Psoas muscle (tissue), 8 donors: ENCODE data around the gene NRF1. TPM values are rescaled to one million over a fixed set of nuclear protein-coding genes. Genes with fewer than 3 reads are reported as not detected.
"Not testable (repeated sequence)": the region's sequence is repeated elsewhere in the genome, so short reads cannot be mapped to it uniquely, and the experiment has no call there.

ENCODE experiments used
- ATAC-seq, 4 donors: fragments of 200-7000 bp; cut with Tn5 transposase; one replicate each; pipeline ENCODE4 v1.9.1; 2020; ENCODE audit warnings: moderate library complexity in 3 of 4, mild to moderate bottlenecking in 2 of 4
- DNase-seq, 2 donors: peaks; one replicate each; pipeline ENCODE4 v3.0.0-alpha.2; 2020
- H3K27ac ChIP-seq: fragments of 200-600 bp; one replicate; pipeline ENCODE4 v1.8.0; 2022
- H3K27me3 ChIP-seq, 3 donors: fragments of 200-600 bp in 1 of 3; one replicate each; pipeline versions ENCODE4 v1.6.1 to v1.8.0; 2013 to 2022; ENCODE audit warnings: low read length in 2 of 3, mild to moderate bottlenecking in 2 of 3, moderate library complexity in 1 of 3; ENCODE audit not compliant: insufficient read depth in 3 of 3
- H3K36me3 ChIP-seq, 2 donors: fragments of 200-600 bp in 1 of 2; one replicate each; pipeline versions ENCODE4 v1.6.1 to v1.8.0; 2013 to 2022; ENCODE audit warnings: low read depth in 1 of 2, mild to moderate bottlenecking in 1 of 2, moderate library complexity in 1 of 2; ENCODE audit not compliant: insufficient read depth in 1 of 2
- H3K4me1 ChIP-seq: fragments of 200-600 bp; one replicate; pipeline ENCODE4 v1.8.0; 2022
- H3K4me3 ChIP-seq: fragments of 200-600 bp; one replicate; pipeline ENCODE4 v1.8.0; 2022; ENCODE audit warnings: mild to moderate bottlenecking
- H3K9me3 ChIP-seq: fragments of 200-600 bp; one replicate; pipeline ENCODE4 v1.8.0; 2022
- WGBS, 3 donors: extraction: QIAGEN DNeasy Blood & Tissue Kit; methylation state at CpG; one replicate each; pipeline versions ENCODE4 v1.1.6 to v1.1.7; 2013; 5-methylcytosine and 5-hydroxymethylcytosine counted together
- intact Hi-C, 2 donors: fragments of 100-400 bp; cut with DNase I; formaldehyde crosslinking; loops; one replicate each; pipeline versions ENCODE4 v1.11.0 to v1.14.2; 2022
- polyA plus RNA-seq, 3 donors: library from polyadenylated mRNA; stranded (reverse); fragments of 200-250 nt; gene quantifications; one replicate each; pipeline ENCODE4 v1.2.3, GENCODE V29; 2013
- total RNA-seq, 4 donors: library from RNA; stranded (reverse); fragmentation: NEBNext Ultra II Directional in 2 of 4; extraction: Animal tissue kit (Norgen Biotek cat#: 25700) in 2 of 4; gene quantifications; one replicate each; pipeline versions ENCODE4 v1.2.1 to v1.2.4, GENCODE V29; 2021 to 2023
- TF ChIP-seq, protein P1 (sequence below): fragments of 200-600 bp; IDR thresholded peaks from one replicate; pipeline ENCODE4 v1.8.0; 2022; ENCODE audit warnings: antibody characterized with exemption
- donor health status: healthy with polysubstance abuse.
- donor health status: DM: no; HTN: no; CAD: no; lungs with moderate emphysema.
- donor health status: Bipolar disorder and iron deficiency.
- donor health status: healthy.
- donor health status: DM: yes; HTN: yes; CAD: no.
- donor health status: DM: no; HTN: no; CAD: no.
- donor health status: DM: no; HTN: no; CAD: no.
- donor health status: DM: yes; HTN: yes; CAD: no.

Gene NRF1
- total and polyA plus RNA-seq, 7 donors: 4.4 to 13.7 (median 10.0) TPM

DNA sequence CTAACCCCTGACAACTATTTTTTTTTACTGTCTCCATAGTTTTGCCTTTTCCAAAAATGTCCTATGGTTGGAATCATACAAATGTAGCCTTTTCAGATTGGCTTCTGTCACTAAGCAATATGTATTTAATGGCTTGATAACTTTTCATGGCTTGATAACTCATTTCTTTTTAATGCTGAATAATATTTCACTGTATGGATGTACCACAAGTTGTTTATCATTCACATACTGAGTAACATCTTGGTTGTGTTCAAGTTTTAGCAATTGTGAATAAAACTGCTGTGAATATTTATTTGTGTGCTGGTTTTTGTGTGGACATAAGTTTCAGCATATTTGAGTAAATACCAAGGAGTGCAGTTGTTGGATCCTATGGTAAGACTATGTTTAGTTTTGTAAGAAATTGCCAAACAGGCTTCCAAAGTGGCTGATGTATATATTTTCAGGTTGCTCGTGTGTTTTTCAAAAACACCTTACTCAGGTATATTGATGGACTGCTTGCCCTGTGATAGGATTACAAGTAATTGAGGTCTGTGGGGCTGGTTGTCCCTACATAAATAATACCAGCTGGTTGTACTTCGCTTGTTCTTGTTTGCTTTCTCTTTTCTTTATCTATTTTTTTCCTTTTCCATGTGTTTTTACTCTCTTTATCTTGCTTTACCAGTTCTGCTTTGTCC, 23.0 kb downstream of the NRF1 start:
- H3K27me3 ChIP-seq: no peaks in the 10 kb centered on the region
- no peak for ATAC-seq
- intact Hi-C loops: loop anchor here in 1 of 2 donors (5.0 to 10.0 kb wide), 3 partner anchors 52 to 267 kb away; no protein-coding TSS in a partner anchor
- H3K4me1 ChIP-seq: peaks cover 9% of the 10 kb centered on the region
- H3K27ac ChIP-seq: no peak overlapping the region
- no peaks in the 10 kb centered on the region for H3K36me3 ChIP-seq
- no peak for DNase-seq
- TF ChIP-seq, protein P1, sequence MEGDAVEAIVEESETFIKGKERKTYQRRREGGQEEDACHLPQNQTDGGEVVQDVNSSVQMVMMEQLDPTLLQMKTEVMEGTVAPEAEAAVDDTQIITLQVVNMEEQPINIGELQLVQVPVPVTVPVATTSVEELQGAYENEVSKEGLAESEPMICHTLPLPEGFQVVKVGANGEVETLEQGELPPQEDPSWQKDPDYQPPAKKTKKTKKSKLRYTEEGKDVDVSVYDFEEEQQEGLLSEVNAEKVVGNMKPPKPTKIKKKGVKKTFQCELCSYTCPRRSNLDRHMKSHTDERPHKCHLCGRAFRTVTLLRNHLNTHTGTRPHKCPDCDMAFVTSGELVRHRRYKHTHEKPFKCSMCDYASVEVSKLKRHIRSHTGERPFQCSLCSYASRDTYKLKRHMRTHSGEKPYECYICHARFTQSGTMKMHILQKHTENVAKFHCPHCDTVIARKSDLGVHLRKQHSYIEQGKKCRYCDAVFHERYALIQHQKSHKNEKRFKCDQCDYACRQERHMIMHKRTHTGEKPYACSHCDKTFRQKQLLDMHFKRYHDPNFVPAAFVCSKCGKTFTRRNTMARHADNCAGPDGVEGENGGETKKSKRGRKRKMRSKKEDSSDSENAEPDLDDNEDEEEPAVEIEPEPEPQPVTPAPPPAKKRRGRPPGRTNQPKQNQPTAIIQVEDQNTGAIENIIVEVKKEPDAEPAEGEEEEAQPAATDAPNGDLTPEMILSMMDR: no peak
- 79 to 94% (median 85%) methylated on average over 2 of the region's 2 CpGs for WGBS, 3 donors
- H3K4me3 ChIP-seq: no peak overlapping the region
- no peaks in the 10 kb centered on the region for H3K9me3 ChIP-seq

DNA sequence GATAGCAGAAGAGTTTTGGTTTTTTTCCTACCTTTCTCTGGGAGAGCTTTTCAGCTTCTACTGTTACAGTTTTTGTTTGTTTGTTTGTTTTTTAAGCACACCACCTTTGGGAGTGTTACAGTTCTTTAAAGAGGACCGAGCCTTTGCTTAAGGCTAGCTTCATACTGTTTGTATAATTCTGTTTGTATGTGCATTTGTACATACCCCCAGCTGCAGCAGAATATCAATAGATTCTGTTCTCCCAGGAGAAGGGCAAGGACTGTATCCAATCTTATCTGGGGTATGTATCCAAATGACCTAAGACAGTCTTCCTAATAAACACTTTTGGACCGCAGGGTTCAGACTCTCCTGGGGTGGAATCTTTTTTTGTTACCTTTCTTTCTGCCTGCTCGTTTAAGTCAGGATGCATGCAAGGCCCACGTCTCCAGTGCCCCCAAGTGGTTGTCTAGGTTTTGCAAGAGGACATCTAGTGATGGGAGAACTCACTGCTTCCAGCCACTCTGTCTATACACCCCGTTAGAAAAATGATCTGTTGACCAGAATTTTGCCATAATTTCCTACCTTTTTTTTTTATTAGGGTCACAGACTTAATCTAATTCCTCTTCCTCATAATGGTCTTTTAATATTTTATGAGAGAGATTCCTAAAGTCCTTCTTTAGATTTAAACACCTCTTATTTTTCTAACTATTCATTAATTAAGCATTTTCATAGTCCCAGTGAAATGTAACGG, 23.9 kb downstream of the NRF1 start:
- no peak overlapping the region for H3K4me3 ChIP-seq
- H3K9me3 ChIP-seq: no peaks in the 10 kb centered on the region
- H3K27me3 ChIP-seq: no peaks in the 10 kb centered on the region
- H3K27ac ChIP-seq: no peak overlapping the region
- ATAC-seq: peak; percentile 67 to 94 (median 83)
- peaks cover 8% of the 10 kb centered on the region for H3K4me1 ChIP-seq
- peak; percentile 40 to 57 for DNase-seq
- intact Hi-C loops: loop anchor here in 1 of 2 donors (5.0 to 10.0 kb wide), 3 partner anchors 53 to 268 kb away; no protein-coding TSS in a partner anchor
- no peaks in the 10 kb centered on the region for H3K36me3 ChIP-seq
- 22 to 35% (median 25%) methylated on average over 6 of the region's 6 CpGs for WGBS, 3 donors
- TF ChIP-seq, protein P1: peak; percentile 79

DNA sequence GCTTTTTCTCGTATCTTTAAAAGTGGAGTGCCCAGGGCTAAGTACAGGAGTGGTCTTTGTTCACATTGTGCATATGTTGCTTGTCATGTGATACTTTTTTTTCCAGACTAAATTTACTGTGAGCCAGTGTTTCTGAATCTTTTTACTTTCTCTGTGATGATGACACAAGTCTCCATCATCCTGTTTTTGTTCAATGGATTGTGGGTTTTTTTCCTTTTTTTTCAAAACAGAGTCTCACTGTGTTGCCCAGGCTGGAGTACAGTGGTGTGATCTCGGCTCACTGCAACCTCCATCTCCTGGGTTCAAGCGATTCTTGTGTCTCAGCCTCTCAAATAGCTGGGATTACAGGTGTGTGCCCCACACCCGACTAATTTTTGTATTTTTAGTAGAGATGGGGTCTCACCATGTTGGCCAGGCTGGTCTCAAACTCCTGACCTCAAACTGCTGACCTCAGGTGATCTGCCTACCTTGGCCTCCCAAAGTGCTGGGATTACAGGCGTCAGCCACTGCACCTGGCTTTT, 24.6 kb downstream of the NRF1 start:
- not testable (repeated sequence) for H3K9me3 ChIP-seq, H3K27ac ChIP-seq, ATAC-seq, H3K36me3 ChIP-seq, H3K4me1 ChIP-seq, H3K4me3 ChIP-seq, H3K27me3 ChIP-seq, DNase-seq
- WGBS, 3 donors: 79 to 90% (median 82%) methylated on average over 5 of the region's 5 CpGs
- intact Hi-C loops: loop anchor here in 1 of 2 donors (5.0 to 10.0 kb wide), 3 partner anchors 54 to 269 kb away; no protein-coding TSS in a partner anchor

DNA sequence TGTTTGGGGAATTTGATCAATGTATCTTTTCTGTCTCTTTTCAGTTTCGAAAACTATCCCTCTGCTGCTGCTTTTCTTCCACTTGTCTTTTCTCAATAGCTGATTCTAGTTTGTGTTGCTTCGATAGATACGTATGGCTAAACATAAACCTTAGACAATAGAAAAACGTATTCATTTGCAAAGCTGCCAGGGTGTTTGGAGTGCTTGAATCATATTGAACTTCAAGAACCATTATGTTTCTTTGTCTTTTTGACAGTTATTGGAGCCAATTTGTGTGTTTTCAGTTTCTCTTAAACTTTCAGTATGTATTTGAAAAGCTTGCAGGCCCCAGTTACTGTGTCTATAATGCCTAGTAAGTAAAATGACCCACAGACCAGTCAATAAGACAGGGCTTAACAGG, 25.1 kb downstream of the NRF1 start:
- no peak overlapping the region for H3K4me3 ChIP-seq
- H3K27ac ChIP-seq: no peak overlapping the region
- 97 to 98% (median 98%) methylated on average over 4 of the region's 4 CpGs for WGBS, 3 donors
- peaks cover 5% of the 10 kb centered on the region for H3K4me1 ChIP-seq
- intact Hi-C loops: loop anchor here in 1 of 2 donors (5.0 to 10.0 kb wide), 3 partner anchors 54 to 269 kb away; no protein-coding TSS in a partner anchor
- TF ChIP-seq, protein P1: no peak
- ATAC-seq (no peak), DNase-seq (no peak)
- H3K27me3 ChIP-seq: no peaks in the 10 kb centered on the region
- H3K36me3 ChIP-seq: no peaks in the 10 kb centered on the region
- H3K9me3 ChIP-seq: no peaks in the 10 kb centered on the region

DNA sequence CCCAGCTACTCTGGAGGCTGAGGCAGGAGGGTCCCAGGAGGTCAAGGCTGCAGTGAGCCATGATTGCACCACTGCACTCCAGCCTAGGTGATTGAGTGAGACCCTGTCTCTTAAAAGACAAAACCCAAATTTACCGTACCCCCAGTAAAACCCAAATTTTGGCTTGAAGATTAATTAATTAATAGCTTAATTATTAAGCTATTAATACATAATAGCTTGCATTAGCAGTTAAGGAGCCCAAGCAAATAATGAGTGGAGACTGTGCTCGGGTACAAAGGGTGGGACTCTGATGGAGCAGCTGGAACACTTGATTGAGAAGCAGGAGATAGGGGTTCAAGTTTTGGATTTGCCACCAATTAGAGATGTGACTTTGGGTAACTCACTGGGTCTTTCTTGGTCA, 28.9 kb downstream of the NRF1 start:
- intact Hi-C loops: loop anchor here (10.0 kb wide), 2 partner anchors 296 to 426 kb away; no protein-coding TSS in a partner anchor
- H3K27me3 ChIP-seq: no peaks in the 10 kb centered on the region
- H3K4me1 ChIP-seq: peaks cover 16% of the 10 kb centered on the region
- H3K9me3 ChIP-seq: no peaks in the 10 kb centered on the region
- DNase-seq (no peak), ATAC-seq (no peak)
- 67 to 98% (median 68%) methylated on average over 2 of the region's 2 CpGs for WGBS, 3 donors
- H3K4me3 ChIP-seq: no peak overlapping the region
- H3K36me3 ChIP-seq: no peaks in the 10 kb centered on the region
- H3K27ac ChIP-seq: no peak overlapping the region
- TF ChIP-seq, protein P1: no peak
